IMR-90 (cell line): ENCODE measurements around the gene TLNRD1. TPM values are rescaled to one million over a fixed set of nuclear protein-coding genes. Genes with fewer than 3 reads are reported as not detected.

Experiments
- ATAC-seq: fragments of 200-7000 bp; cut with Tn5 transposase; 2 replicates; pipeline ENCODE4 v1.9.1; 2020; ENCODE audit warnings: low read depth, mild to moderate bottlenecking, moderate library complexity
- BruUV-seq: library from RNA; stranded (reverse); fragments of 400-500 nt; replicated peaks from 2 replicates; lab custom pipeline; 2021; lab: Mats Ljungman, UMichigan
- CTCF ChIA-PET: fragments of 300-600 bp; formaldehyde crosslinking; extraction: SDS; loops from one replicate; lab custom pipeline; 2021; ENCODE audit warnings: antibody characterized with exemption; lab: Yijun Ruan, JAX
- POLR2A ChIA-PET: fragments of 300-600 bp; sonication (Branson Sonifier 250); formaldehyde crosslinking; loops from one replicate; lab custom pipeline; 2022; ENCODE audit warnings: antibody characterized with exemption; ENCODE audit not compliant: unreplicated experiment; lab: Charles Lee
- DNase-seq: peaks from one replicate; pipeline ENCODE4 v3.0.0; 2013
- H2AFZ ChIP-seq: replicated peaks from 2 replicates; pipeline ENCODE3; 2013; ENCODE audit warnings: low read length, mild to moderate bottlenecking; ENCODE audit not compliant: poor library complexity
- H2AK5ac ChIP-seq: 2 replicates; pipeline ENCODE4 v1.6.1; 2013; ENCODE audit warnings: low read depth, low read length, inconsistent platforms
- H2AK9ac ChIP-seq: replicated peaks from 2 replicates; pipeline ENCODE3; 2013; ENCODE audit warnings: mild to moderate bottlenecking, low read depth, low read length, moderate library complexity; ENCODE audit not compliant: poor library complexity
- H2BK120ac ChIP-seq: 2 replicates; pipeline ENCODE4 v1.6.1; 2013; ENCODE audit warnings: low read depth, low read length, inconsistent platforms
- H2BK15ac ChIP-seq: 3 replicates; pipeline ENCODE4 v1.6.1; 2013; ENCODE audit warnings: low read depth, low read length, inconsistent platforms
- H2BK20ac ChIP-seq: 2 replicates; pipeline ENCODE4 v1.6.1; 2013; ENCODE audit warnings: low read depth, mild to moderate bottlenecking, inconsistent platforms, low read length, moderate library complexity
- H2BK5ac ChIP-seq: 2 replicates; pipeline ENCODE4 v1.6.1; 2013; ENCODE audit warnings: mild to moderate bottlenecking, low read depth, low read length, inconsistent platforms; ENCODE audit not compliant: poor library complexity, severe bottlenecking
- H3K14ac ChIP-seq: replicated peaks from 2 replicates; pipeline ENCODE4 v1.6.1; 2013; ENCODE audit warnings: low read depth, low read length, inconsistent platforms
- H3K18ac ChIP-seq: 2 replicates; pipeline ENCODE4 v1.6.1; 2013; ENCODE audit warnings: low read depth, low read length, control low read depth
- H3K23ac ChIP-seq: 2 replicates; pipeline ENCODE4 v1.6.1; 2013; ENCODE audit warnings: low read depth, low read length, inconsistent platforms
- H3K27ac ChIP-seq: 2 replicates; pipeline ENCODE4 v1.5.1; 2013; ENCODE audit warnings: mild to moderate bottlenecking, control low read depth, low read length; ENCODE audit not compliant: insufficient read depth
- H3K27me3 ChIP-seq: 2 replicates; pipeline ENCODE4 v1.6.1; 2013; ENCODE audit warnings: low read length; ENCODE audit not compliant: control insufficient read depth, insufficient read depth
- H3K36me3 ChIP-seq: 2 replicates; pipeline ENCODE4 v1.6.1; 2013; ENCODE audit warnings: low read length, mixed read lengths; ENCODE audit not compliant: control insufficient read depth, insufficient read depth
- H3K4ac ChIP-seq: 2 replicates; pipeline ENCODE4 v1.6.1; 2013; ENCODE audit warnings: low read depth, low read length, inconsistent platforms
- H3K4me1 ChIP-seq: 2 replicates; pipeline ENCODE4 v1.6.1; 2013; ENCODE audit warnings: low read length, mixed read lengths; ENCODE audit not compliant: control insufficient read depth, insufficient read depth
- H3K4me2 ChIP-seq: 2 replicates; pipeline ENCODE4 v1.6.1; 2013; ENCODE audit warnings: low read depth, mild to moderate bottlenecking, control low read depth, low read length, moderate library complexity
- H3K4me3 ChIP-seq: 2 replicates; pipeline ENCODE4 v1.5.1; 2013; ENCODE audit warnings: low read depth, mild to moderate bottlenecking, control low read depth, low read length, moderate library complexity; ENCODE audit not compliant: insufficient read depth
- H3K56ac ChIP-seq: 2 replicates; pipeline ENCODE4 v1.6.1; 2013; ENCODE audit warnings: low read length, inconsistent platforms; ENCODE audit not compliant: insufficient read depth; ENCODE audit errors: extremely low read depth
- H3K79me1 ChIP-seq, 2 experiments: 2 replicates each; pipeline ENCODE4 v1.6.1; 2013; ENCODE audit warnings: low read length in 2 of 2, inconsistent platforms in 1 of 2, low read depth in 1 of 2
- H3K9ac ChIP-seq: 2 replicates; pipeline ENCODE4 v1.6.1; 2013; ENCODE audit warnings: low read depth, low read length, control low read depth
- H3K9me1 ChIP-seq: 2 replicates; pipeline ENCODE4 v1.6.1; 2013; ENCODE audit warnings: low read length, inconsistent platforms; ENCODE audit not compliant: insufficient read depth
- H3K9me3 ChIP-seq: 2 replicates; pipeline ENCODE4 v1.6.1; 2013; ENCODE audit warnings: low read length; ENCODE audit not compliant: control insufficient read depth, insufficient read depth
- H4K20me1 ChIP-seq: 2 replicates; pipeline ENCODE4 v1.6.1; 2013; ENCODE audit warnings: low read length, inconsistent platforms; ENCODE audit not compliant: insufficient read depth
- H4K5ac ChIP-seq: 2 replicates; pipeline ENCODE4 v1.6.1; 2013; ENCODE audit warnings: mild to moderate bottlenecking, low read depth, low read length, control low read depth
- H4K8ac ChIP-seq, 2 experiments: 2 replicates each; pipeline ENCODE4 v1.6.1; 2013; ENCODE audit warnings: low read depth in 2 of 2, low read length in 2 of 2, control low read depth in 1 of 2, inconsistent platforms in 1 of 2
- H4K91ac ChIP-seq: 2 replicates; pipeline ENCODE4 v1.6.1; 2013; ENCODE audit warnings: low read depth, low read length, inconsistent platforms; ENCODE audit not compliant: insufficient read depth
- BHLHE40 ChIP-seq: fragments of 150-350 bp; IDR thresholded peaks from 2 replicates; pipeline ENCODE4 v1.6.1; 2016; ENCODE audit warnings: mild to moderate bottlenecking, low read depth, low read length
- CEBPB ChIP-seq: IDR thresholded peaks from 2 replicates; pipeline ENCODE4 v1.6.1; 2012; ENCODE audit warnings: low read depth, low read length, improper control_type of control experiment
- CHD1 ChIP-seq: IDR thresholded peaks from 2 replicates; pipeline ENCODE4 v1.6.1; 2012; ENCODE audit warnings: low read depth, low read length, improper control_type of control experiment
- FOS ChIP-seq: fragments of 150-350 bp; IDR thresholded peaks from 2 replicates; pipeline ENCODE4 v1.6.1; 2016; ENCODE audit warnings: low read depth, low read length
- MAFK ChIP-seq: IDR thresholded peaks from 2 replicates; pipeline ENCODE4 v1.6.1; 2012; ENCODE audit warnings: low read depth, low read length, improper control_type of control experiment
- MAZ ChIP-seq: IDR thresholded peaks from 2 replicates; pipeline ENCODE4 v1.6.1; 2012; ENCODE audit warnings: low read depth, mild to moderate bottlenecking, low read length, improper control_type of control experiment, moderate library complexity, borderline replicate concordance
- MXI1 ChIP-seq: IDR thresholded peaks from 2 replicates; pipeline ENCODE4 v1.6.1; 2012; ENCODE audit warnings: low read depth, mild to moderate bottlenecking, low read length, moderate library complexity, borderline replicate concordance
- NFE2L2 ChIP-seq: fragments of 150-350 bp; IDR thresholded peaks from 2 replicates; pipeline ENCODE4 v1.6.1; 2016; ENCODE audit warnings: low read depth, mild to moderate bottlenecking, low read length
- POLR2A ChIP-seq: IDR thresholded peaks from 2 replicates; pipeline ENCODE4 v1.6.1; 2012; ENCODE audit warnings: mild to moderate bottlenecking, low read depth, low read length
- RAD21 ChIP-seq: IDR thresholded peaks from 2 replicates; pipeline ENCODE4 v1.6.1; 2012; ENCODE audit warnings: low read length, improper control_type of control experiment
- RCOR1 ChIP-seq: IDR thresholded peaks from 2 replicates; pipeline ENCODE4 v1.6.1; 2012; ENCODE audit warnings: mild to moderate bottlenecking, low read length, improper control_type of control experiment; ENCODE audit not compliant: insufficient replicate concordance
- RFX5 ChIP-seq: IDR thresholded peaks from 2 replicates; pipeline ENCODE4 v1.8.0; 2012; ENCODE audit warnings: low read depth, mild to moderate bottlenecking, low read length, moderate library complexity
- SMC3 ChIP-seq: fragments of 150-350 bp; IDR thresholded peaks from 2 replicates; pipeline ENCODE4 v1.6.1; 2016; ENCODE audit warnings: low read depth, mild to moderate bottlenecking, antibody characterized with exemption, low read length, moderate library complexity
- USF2 ChIP-seq: fragments of 150-350 bp; IDR thresholded peaks from 2 replicates; pipeline ENCODE4 v1.6.1; 2017; ENCODE audit warnings: mild to moderate bottlenecking, antibody characterized with exemption, low read length, low read depth
- dilution Hi-C: fragments of 300-500 bp; cut with HindIII; formaldehyde crosslinking; loops from one replicate; pipeline ENCODE4 v1.14.3; 2018; ENCODE audit warnings: low sequenced_read_pairs; ENCODE audit not compliant: unreplicated experiment
- in situ Hi-C: fragments of 300-500 bp; cut with MboI; formaldehyde crosslinking; loops from 3 replicates; pipeline ENCODE4 v1.14.3; 2019; ENCODE audit warnings: low sequenced_read_pairs, inconsistent platforms, mixed read lengths
- intact Hi-C: fragments of 100-400 bp; cut with micrococcal nuclease; formaldehyde crosslinking; loops from 2 replicates; pipeline ENCODE4 v1.10.0; 2022
- polyA plus RNA-seq, 3 experiments: library from polyadenylated mRNA; depleted of rRNA; stranded (reverse); fragments of >200 nt; gene quantifications; 2 replicates each; pipeline ENCODE4 v1.2.3, GENCODE V29; 2012; ENCODE audit warnings: low replicate concordance in 1 of 3
- total RNA-seq: library from RNA; depleted of rRNA; stranded (reverse); fragments of >200 nt; gene quantifications from 2 replicates; pipeline ENCODE4 v1.2.3, GENCODE V29; 2012
- TF ChIP-seq, protein P1 (sequence below): fragments of 150-350 bp; IDR thresholded peaks from 2 replicates; pipeline ENCODE4 v1.6.1; 2016; ENCODE audit warnings: low read depth, mild to moderate bottlenecking, low read length, moderate library complexity, borderline replicate concordance
- TF ChIP-seq, protein P2 (sequence below): conservative IDR thresholded peaks from 2 replicates; pipeline ENCODE4 v1.5.1; 2012; ENCODE audit warnings: mild to moderate bottlenecking, low read depth, low read length, improper control_type of control experiment

The TLNRD1 gene
- total and polyA plus RNA-seq, 2 of the 4 experiments (the other 2 are of a cell fraction): 2.2 to 6.8 TPM

DNA sequence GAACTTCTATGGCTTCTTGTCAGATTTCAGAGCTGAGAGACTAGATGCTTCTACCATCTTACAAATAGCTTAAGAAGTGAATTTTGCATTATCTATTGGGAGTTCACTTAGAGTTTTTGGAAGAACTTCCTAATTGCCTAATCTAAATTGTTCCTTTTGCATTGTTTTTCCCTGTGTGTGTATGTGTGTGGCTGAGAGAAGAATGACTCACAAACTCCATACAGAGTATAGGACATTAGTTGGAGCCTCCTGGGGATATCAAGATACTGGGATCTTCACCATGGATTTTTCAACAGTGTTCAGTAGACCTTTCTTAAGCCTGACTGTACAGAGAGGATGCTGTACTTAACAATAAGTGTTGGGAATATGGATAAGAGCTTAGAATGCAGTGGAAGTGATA is 10.9 kb downstream of the TLNRD1 start:
- H3K27ac ChIP-seq: no peak overlapping the region

More for the DNA sequence above, 10.9 kb downstream of the TLNRD1 start:
- H4K8ac ChIP-seq: no peak overlapping the region
- no peak overlapping the region for H2BK20ac ChIP-seq
- peaks cover 11 to 51% of the 10 kb centered on the region in 2 experiments for H3K79me1 ChIP-seq
- H3K23ac ChIP-seq: no peak overlapping the region
- H4K91ac ChIP-seq: no peak overlapping the region
- no peak overlapping the region for H3K14ac ChIP-seq
- in situ Hi-C loops: no loop called here
- no peaks in the 10 kb centered on the region for H3K36me3 ChIP-seq
- no peak overlapping the region for H2AFZ ChIP-seq
- H3K18ac ChIP-seq: no peak overlapping the region
- H3K4me3 ChIP-seq: no peak overlapping the region
- H4K20me1 ChIP-seq: 0 out of 2 replicates have a peak, but pooled peaks cover 4% of the 10 kb centered on the region
- H3K9me1 ChIP-seq: peaks cover 3% of the 10 kb centered on the region
- H3K4ac ChIP-seq: no peak overlapping the region
- no peaks in the 10 kb centered on the region for H3K9me3 ChIP-seq
- no peak overlapping the region for H2BK15ac ChIP-seq
- CTCF ChIA-PET: no interaction called here
- BruUV-seq: no TSS peak
- no peaks in the 10 kb centered on the region for H3K27me3 ChIP-seq
- no peak overlapping the region for H2BK120ac ChIP-seq
- POLR2A ChIA-PET: no interaction called here
- no peak overlapping the region for H2AK9ac ChIP-seq
- dilution Hi-C loops: no loop called here
- H2BK5ac ChIP-seq: no peak overlapping the region
- no peak overlapping the region for H3K56ac ChIP-seq
- H4K5ac ChIP-seq: no peak overlapping the region
- ATAC-seq (peak; percentile 66), DNase-seq (peak; percentile 39)
- H3K9ac ChIP-seq: no peak overlapping the region
- H3K4me1 ChIP-seq: no peaks in the 10 kb centered on the region
- no peak overlapping the region for H3K4me2 ChIP-seq
- intact Hi-C loops: no loop called here
- no peak for TF ChIP-seq CHD1
- TF ChIP-seq FOS: no peak
- no peak for TF ChIP-seq POLR2A
- no peak for TF ChIP-seq SMC3
- no peak for TF ChIP-seq USF2
- no peak for TF ChIP-seq RAD21
- no peak for TF ChIP-seq NFE2L2
- TF ChIP-seq RFX5: no peak
- no peak for TF ChIP-seq MAFK
- TF ChIP-seq RCOR1: no peak
- TF ChIP-seq, protein P1, sequence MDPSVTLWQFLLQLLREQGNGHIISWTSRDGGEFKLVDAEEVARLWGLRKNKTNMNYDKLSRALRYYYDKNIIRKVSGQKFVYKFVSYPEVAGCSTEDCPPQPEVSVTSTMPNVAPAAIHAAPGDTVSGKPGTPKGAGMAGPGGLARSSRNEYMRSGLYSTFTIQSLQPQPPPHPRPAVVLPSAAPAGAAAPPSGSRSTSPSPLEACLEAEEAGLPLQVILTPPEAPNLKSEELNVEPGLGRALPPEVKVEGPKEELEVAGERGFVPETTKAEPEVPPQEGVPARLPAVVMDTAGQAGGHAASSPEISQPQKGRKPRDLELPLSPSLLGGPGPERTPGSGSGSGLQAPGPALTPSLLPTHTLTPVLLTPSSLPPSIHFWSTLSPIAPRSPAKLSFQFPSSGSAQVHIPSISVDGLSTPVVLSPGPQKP: no peak
- no peak for TF ChIP-seq BHLHE40
- no peak for TF ChIP-seq CEBPB
- TF ChIP-seq MAZ: no peak
- no peak for TF ChIP-seq MXI1
- TF ChIP-seq, protein P2, sequence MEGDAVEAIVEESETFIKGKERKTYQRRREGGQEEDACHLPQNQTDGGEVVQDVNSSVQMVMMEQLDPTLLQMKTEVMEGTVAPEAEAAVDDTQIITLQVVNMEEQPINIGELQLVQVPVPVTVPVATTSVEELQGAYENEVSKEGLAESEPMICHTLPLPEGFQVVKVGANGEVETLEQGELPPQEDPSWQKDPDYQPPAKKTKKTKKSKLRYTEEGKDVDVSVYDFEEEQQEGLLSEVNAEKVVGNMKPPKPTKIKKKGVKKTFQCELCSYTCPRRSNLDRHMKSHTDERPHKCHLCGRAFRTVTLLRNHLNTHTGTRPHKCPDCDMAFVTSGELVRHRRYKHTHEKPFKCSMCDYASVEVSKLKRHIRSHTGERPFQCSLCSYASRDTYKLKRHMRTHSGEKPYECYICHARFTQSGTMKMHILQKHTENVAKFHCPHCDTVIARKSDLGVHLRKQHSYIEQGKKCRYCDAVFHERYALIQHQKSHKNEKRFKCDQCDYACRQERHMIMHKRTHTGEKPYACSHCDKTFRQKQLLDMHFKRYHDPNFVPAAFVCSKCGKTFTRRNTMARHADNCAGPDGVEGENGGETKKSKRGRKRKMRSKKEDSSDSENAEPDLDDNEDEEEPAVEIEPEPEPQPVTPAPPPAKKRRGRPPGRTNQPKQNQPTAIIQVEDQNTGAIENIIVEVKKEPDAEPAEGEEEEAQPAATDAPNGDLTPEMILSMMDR: no peak
- no peak overlapping the region for H2AK5ac ChIP-seq
